ENCODE results near the gene CDK2.
A peak's percentile ranks its signal among the peaks of the same experiment; 100 is the strongest.

Gene CDK2

DNA sequence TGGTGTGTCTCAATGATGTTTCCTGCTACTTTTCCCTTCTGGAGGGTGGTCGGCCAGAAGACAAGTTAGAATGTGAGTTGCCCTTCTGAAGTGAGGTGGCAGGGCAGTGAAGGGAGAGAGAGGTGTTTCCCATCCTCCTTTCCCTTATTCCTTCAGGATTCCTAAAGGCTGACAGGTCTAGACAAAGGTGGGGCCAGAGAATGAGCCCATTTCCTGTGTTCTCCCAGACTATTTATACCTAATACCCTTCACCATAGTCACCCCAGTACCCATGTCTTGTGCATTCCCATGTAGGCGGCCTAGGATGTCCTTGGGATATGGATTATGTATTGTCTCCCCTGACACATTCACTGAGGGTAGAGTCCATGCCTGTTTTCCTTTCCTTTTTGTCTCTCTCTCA is 28.6 kb upstream of the CDK2 start:
- no peak for DNase-seq (ENCODE audit: low spot score)

- no peak for DNase-seq (ENCODE audit: low spot score)
These were observed 27.7 kb upstream of the CDK2 start for GRCh38 chr12:55938826-55939501.

- peak; percentile 89 for DNase-seq (ENCODE audit: low spot score)
These were observed 26.4 kb upstream of the CDK2 start for GRCh38 chr12:55940065-55940732.

- DNase-seq (ENCODE audit: low spot score): no peak
These were observed 24.6 kb upstream of the CDK2 start for GRCh38 chr12:55942055-55942454.

GRCh38 chr12:55942577-55943136 is 24.0 kb upstream of the CDK2 start:
- no peak for DNase-seq (ENCODE audit: low spot score)

- no peak for DNase-seq (ENCODE audit: low spot score)
These were observed 20.1 kb upstream of the CDK2 start for GRCh38 chr12:55946553-55946952.

DNA sequence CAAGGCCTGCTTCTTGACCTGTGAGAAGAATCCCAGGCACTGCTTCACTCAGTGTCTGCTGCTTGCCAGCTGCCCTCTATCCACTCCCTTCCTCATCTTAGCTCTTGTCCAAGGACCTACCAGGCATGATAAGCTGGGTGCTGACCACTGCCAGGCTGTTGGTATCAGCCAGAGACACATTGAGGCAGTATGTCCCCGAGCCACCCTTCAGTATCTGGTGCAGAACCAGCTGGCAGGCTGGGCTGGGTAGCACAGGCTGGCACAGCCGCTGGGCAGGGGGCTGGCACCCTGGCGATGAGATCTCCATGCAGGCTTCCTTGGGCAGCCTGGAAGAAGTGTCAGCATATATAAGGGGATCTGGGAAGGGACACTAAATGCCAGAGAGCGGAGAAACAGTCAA is 11.3 kb upstream of the CDK2 start:
- DNase-seq (ENCODE audit: low spot score): no peak

DNA sequence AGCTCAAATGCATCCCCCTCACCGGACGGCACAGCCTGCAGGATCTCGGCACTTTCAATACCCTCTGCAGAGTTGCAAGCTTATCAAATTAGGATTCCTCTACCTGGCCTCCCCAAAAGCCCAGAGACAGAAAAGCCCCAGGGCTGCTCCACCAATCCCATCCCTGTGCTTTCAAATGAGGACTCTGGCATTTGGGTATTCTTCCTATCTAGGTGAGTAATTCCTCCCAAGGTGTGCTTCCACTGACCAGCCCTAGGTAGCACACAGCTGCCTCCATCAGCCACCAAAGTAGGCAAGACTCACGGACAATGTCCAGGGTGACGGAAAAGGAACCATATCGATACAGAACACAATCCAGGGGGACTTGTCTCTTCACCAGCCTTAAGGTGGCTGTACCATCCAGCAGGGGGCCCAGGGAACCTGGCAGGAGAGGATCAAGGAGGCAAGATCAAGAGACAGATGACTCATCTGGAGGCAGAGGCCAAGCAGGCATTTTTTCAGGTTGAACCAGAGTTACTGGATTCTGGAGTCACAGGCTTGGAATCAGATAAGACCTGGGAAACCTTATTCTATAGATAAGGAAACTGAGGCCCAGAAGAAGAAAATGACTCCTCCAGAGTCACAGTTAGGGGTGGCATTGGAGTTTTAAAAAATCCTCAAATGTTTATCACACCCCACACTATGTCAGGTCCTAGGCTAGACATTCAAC is 10.7 kb upstream of the CDK2 start:
- peak; percentile 61 for DNase-seq (ENCODE audit: low spot score)

DNA sequence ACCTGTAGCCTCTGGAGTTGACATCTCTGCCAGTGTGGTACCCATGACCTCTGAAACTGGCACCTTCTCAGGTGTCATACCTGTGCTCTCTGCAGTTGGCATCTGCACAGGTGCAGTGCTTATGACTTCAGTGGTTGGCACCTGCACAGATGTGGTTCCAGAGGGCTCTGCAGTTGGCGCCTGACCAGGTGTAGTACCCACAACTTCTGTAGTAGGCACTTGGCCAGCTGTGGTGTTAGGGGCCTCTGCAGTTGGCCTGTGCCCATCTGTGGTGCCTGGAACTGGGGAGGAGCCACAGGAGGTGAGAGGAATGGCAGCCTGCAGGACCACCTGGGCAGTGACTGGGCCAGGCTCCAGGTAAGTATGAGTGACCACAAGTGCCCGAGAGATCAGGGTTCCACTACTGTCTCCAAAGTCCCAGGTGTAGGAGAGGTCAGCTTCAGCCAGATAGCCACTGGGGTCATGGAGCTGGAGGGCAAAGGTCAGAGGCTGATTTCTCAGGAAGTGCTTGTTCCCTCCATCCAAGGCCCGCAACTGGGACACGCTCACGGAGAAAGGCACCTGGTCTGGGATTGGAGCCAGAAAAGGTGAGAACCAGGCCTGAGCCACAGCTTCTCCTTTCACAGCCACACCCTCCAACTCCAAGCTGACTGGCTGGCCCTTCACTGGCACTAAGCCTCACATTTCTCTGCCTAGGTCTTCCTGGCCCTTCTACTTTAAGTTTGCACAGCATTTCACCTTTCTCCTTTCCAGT is 9.3 kb upstream of the CDK2 start:
- no peak for DNase-seq (ENCODE audit: low spot score)

DNA sequence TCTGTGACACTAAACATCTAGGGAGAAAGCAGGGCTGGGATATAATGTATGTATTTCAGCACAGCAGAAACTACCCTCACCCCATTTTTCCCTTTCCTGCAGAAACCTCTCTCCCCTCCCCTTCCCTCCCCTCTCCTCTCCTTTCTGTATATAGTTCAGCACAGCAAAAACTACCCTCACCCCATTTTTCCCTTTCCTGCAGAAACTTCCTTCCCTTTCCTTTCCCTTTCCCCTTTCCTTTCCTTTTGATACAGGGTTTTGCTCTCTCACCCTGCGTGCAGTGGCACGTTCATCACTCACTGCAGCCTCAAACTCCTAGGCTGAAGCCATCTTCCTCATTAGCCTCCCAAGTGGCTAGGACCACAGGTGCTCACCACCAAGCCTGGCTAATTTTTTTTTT is 2.9 kb upstream of the CDK2 start:
- no peak for DNase-seq (ENCODE audit: low spot score)

GRCh38 chr12:55965240-55965639 is 1.4 kb upstream of the CDK2 start:
- no peak for DNase-seq (ENCODE audit: low spot score)

DNA sequence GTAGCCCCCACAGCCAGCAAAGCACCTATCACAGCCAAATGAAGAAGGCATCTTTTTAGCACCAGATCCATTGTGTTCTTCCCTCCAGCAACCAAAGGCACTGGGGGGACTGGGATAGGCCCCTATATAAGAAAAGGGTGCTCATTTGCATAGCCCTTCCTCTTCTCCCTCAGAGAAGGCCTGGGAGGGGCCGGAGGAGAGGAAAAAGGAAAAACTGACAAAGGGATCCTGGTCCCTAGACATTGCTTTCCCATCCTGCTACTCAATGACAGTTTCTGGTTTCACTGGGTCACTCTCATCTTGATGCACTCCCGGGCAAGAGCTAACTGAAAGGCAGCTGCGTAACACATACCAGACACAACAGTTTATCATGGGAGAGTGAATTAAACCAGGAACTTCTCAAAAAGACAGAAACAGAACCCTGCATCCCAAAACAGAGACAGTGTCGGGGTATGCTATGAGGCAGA is 656 bp upstream of the CDK2 start, which contains the start of gene PMEL:
PMEL (minus strand) TSS at position 102 of the 467 bp plus-strand sequence; CDS start at position 71, 31 bp downstream.
- DNase-seq (ENCODE audit: low spot score): no peak

GRCh38 chr12:55969356-55969755 is 2.7 kb downstream of the CDK2 start:
- DNase-seq (ENCODE audit: low spot score): no peak

DNA sequence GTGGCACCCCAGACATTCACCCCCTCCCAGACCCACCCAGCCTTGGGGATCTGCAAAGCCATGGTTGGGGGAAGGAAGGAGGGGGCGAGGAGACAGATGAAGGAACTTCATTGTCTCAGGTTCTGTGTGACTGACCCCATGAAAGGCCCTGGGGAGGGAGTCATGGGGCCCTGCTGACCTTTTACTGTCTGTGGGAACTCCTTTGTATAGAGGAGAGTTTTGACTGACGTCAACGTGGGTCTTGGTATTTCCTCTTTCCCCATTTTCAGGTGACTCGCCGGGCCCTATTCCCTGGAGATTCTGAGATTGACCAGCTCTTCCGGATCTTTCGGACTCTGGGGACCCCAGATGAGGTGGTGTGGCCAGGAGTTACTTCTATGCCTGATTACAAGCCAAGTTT is 4.1 kb downstream of the CDK2 start:
- no peak for DNase-seq (ENCODE audit: low spot score)

GRCh38 chr12:55972042-55972441 is 5.4 kb downstream of the CDK2 start:
- DNase-seq (ENCODE audit: low spot score): peak; percentile 64

- no peak for DNase-seq (ENCODE audit: low spot score)
These were observed 5.8 kb downstream of the CDK2 start for GRCh38 chr12:55972456-55972855.

- DNase-seq (ENCODE audit: low spot score): no peak
These were observed 6.4 kb downstream of the CDK2 start for GRCh38 chr12:55972911-55973598.

DNA sequence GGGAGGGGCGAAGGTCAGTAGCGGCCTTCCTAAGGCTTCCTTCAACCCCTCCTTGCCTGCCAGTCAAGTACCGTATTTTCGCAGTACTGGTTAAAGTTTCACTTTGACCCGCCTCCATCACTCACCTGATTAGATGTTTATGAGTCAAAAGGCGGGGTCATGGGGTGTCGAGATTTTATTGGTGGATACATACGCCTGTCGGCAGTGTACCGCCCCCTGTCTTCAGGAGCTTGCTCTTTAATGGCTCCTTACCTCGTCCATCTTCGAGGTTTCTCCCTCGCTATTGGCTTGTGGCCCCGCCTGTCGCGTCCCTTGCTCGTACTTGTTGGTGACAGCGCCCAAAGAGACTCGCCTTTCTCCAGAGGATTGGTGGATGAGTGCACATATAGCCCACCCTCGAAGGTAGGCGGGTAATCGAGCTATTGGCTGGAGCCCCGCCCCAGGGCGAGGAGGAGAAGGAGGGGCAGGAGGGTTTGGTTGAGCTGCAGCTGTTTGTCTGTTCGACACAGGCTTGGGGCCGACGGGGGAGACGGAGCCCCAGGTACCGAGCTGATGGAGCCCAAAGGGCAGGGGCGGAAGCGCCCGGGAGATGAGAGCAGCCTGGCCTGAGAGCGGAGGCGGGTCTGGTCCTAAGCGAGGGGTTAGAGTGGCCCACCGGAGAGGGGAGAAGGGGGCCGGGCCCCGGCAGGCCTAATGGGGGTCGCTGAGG is 7.1 kb downstream of the CDK2 start, which contains the start of gene RAB5B:
RAB5B (plus strand) TSS at position 480 of the 709 bp plus-strand sequence. CDS start 12,883 bp downstream, outside the sequence.
- peak; percentile 97 for DNase-seq (ENCODE audit: low spot score)

- DNase-seq (ENCODE audit: low spot score): peak; percentile 43
These were observed 7.7 kb downstream of the CDK2 start for GRCh38 chr12:55974308-55974730.

DNA sequence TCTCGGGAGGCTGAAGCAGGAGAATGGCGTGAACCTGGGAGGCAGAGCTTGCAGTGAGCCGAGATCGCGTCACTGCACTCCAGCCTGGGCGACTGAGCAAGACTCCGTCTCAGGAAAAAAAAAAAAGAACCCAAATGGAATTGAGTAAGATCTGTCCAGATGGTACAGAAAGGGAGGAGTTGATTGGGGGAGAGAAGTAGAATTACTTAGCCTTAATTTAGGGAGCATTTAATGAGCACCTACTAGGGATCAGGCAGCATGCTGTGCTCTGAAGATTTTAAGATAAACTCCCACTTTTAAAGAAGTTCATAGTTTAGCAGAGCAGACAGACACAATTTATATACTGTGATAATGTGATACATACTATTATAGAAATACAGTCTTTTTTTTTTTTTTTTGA is 11.8 kb downstream of the CDK2 start:
- no peak for DNase-seq (ENCODE audit: low spot score)
